SH-SY5Y (cell line): Measurements from ENCODE around the gene HMOX1.

Source experiments
- GATA2 ChIP-seq: IDR thresholded peaks from 2 replicates; pipeline ENCODE4 v1.6.1; 2011; ENCODE audit warnings: mild to moderate bottlenecking, low read depth, low read length
- GATA3 ChIP-seq: IDR thresholded peaks from 2 replicates; pipeline ENCODE4 v1.6.1; 2011; ENCODE audit warnings: low read depth, mild to moderate bottlenecking, low read length, moderate library complexity

DNA sequence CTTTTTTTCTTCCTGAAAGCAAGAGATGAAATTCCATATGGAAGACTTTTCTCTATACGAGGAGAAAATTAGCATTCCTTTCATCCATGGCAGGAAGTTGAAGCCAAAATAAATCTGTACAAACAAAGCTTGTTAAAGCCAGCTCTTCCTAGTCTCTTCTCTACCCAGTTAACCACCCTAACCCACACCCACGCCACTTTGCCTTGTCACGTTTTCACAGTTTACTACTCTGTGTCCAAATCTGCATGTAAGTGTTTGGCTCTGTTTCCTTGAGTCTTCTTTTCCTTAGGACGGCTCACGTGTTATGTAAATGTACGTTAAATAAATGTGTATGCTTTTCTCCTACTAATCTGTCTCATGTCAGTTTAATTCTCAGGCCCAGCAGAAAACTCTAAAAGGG, 7.1 kb upstream of the HMOX1 start:
- TF ChIP-seq GATA3 = no peak
- TF ChIP-seq GATA2 = no peak
